ENCODE results near the gene CRCP.

CRCP gene

DNA sequence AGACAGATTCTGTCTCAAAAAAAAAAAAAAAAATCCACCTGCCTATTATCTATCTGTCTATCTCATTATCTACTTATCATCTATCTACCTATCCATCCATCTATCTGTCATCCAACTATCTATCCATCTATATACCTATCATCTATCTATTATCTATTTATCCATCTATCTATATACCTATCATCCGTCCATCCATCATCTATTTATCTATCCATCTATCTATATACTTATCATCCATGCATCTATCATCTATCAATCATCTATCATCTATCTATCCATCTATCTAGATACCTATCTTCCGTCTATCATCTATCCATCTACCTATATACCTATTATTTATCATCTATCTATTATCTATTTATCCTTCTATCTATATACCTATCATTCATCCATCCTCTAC is 74.0 kb downstream of the CRCP start:
- no peaks in the 10 kb centered on the region for H3K27me3 ChIP-seq (ENCODE audit: control insufficient read depth, insufficient read depth, low read length)
- 96% methylated on average over 2 of the region's 2 CpGs for WGBS (ENCODE audit: insufficient coverage, insufficient read length)
- no peaks in the 10 kb centered on the region for H3K9me3 ChIP-seq (ENCODE audit: control insufficient read depth, insufficient read depth, low read length)
- H3K36me3 ChIP-seq (ENCODE audit: control insufficient read depth, insufficient read depth, low read length): no peaks in the 10 kb centered on the region
- no peaks in the 10 kb centered on the region for H3K4me1 ChIP-seq (ENCODE audit: control insufficient read depth, insufficient read depth, low read length)
- H3K4me3 ChIP-seq (ENCODE audit: low read length): no peak overlapping the region
- no peak overlapping the region for H3K27ac ChIP-seq (ENCODE audit: low read length)
- DNase-seq (ENCODE audit: low read depth, low spot score): no peak

DNA sequence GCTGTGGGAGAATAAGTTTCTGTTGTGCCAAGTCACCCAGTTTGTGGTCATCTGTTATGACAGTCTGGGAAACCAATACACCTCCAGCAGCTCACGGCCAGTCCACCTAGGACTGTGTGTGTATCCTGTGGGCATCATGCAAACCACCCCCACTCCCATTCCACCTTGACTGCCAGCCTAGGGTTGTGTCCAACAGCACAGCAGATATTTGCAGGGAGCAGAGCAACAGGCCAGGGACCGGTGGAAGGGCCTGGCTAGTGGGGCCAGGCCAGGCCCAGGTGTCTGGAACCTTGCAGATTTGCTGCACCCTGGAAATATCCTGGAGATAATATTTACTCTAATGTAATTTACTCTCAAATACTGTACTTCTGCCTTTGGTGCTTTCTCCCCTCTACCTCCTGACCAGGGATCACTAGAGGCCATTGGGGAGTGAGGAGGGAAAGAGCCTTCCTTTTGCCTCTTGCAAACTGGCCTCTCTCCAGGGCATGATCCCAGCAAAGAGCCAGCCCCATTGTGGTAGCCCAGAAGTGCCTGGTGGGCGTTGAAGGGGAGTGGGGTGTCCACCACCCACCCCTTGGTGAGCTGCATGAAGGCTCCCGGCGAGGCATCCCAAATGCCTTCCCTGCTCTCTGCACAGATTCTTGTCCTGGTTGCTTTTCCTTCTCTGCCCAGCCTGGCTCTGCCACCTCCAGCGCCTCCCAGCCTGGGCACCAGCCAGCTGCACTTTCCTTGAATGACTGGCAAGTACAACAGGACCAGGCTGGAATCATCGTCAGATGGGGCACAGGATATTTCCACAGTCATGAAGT is 75.3 kb downstream of the CRCP start:
- Histone ChIP-seq H3K4me3 (ENCODE audit: low read length) (no peak overlapping the region), H3K36me3 (ENCODE audit: control insufficient read depth, insufficient read depth, low read length) (no peaks in the 10 kb centered on the region), H3K9me3 (ENCODE audit: control insufficient read depth, insufficient read depth, low read length) (no peaks in the 10 kb centered on the region), H3K27me3 (ENCODE audit: control insufficient read depth, insufficient read depth, low read length) (no peaks in the 10 kb centered on the region), H3K27ac (ENCODE audit: low read length) (no peak overlapping the region), H3K4me1 (ENCODE audit: control insufficient read depth, insufficient read depth, low read length) (no peaks in the 10 kb centered on the region)
- DNase-seq (ENCODE audit: low read depth, low spot score): no peak
- no CpG with 5 or more reads among the region's 7 CpGs for WGBS (ENCODE audit: insufficient coverage, insufficient read length)

DNA sequence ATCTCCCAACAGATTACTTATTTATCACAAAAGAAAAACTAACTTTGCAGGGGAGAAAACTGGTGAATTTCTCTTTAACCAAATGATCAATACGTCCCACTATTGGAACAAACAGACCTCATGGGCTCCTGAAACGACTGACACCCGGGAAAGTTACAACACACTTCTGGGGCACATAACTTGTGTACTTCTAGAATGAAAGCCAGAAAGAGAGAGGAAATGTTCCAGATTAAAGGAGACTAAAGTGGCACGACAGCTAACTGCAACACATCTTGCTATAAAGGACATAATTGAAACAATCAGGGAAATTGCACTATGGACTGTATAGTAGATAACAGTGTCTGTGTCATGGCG is 75.8 kb downstream of the CRCP start:
- H3K36me3 ChIP-seq (ENCODE audit: control insufficient read depth, insufficient read depth, low read length): no peaks in the 10 kb centered on the region
- H3K4me3 ChIP-seq (ENCODE audit: low read length): no peak overlapping the region
- no peak for DNase-seq (ENCODE audit: low read depth, low spot score)
- WGBS (ENCODE audit: insufficient coverage, insufficient read length): no CpG with 5 or more reads among the region's 5 CpGs
- no peaks in the 10 kb centered on the region for H3K9me3 ChIP-seq (ENCODE audit: control insufficient read depth, insufficient read depth, low read length)
- no peak overlapping the region for H3K27ac ChIP-seq (ENCODE audit: low read length)
- no peaks in the 10 kb centered on the region for H3K27me3 ChIP-seq (ENCODE audit: control insufficient read depth, insufficient read depth, low read length)
- H3K4me1 ChIP-seq (ENCODE audit: control insufficient read depth, insufficient read depth, low read length): no peaks in the 10 kb centered on the region

DNA sequence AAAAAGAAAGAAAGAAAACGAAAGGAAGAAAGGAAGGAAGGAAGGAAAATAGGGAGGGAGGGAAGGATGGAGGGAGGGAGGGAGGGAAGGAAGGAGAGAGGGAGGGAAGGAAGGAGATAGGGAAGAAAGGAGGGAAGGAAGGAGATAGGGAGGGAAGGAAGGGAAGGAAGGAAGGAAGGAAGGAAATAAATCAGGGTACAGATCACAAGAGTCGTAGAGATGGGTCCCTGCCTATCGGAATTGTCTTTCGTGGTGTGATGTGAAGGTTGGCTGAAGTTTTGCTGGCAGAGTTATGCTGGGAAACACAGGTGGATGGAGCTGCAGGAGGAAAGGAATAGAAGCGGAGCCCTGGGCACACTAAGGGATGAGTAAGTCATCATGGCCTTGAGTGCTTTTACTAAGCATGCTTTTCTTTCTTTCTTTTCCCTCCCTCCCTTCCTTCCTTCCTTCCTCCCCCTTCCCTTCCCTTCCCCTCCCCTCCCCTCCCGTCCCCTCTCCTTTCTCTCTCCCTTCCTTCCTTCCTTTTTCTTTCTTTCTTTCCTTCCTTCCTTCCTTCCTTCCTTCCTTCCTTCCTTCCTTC is 78.6 kb downstream of the CRCP start:
- 100% methylated on average over 1 of the region's 6 CpGs for WGBS (ENCODE audit: insufficient coverage, insufficient read length)
- Histone ChIP-seq H3K9me3 (ENCODE audit: control insufficient read depth, insufficient read depth, low read length) (no peaks in the 10 kb centered on the region), H3K4me3 (ENCODE audit: low read length) (no peak overlapping the region), H3K36me3 (ENCODE audit: control insufficient read depth, insufficient read depth, low read length) (no peaks in the 10 kb centered on the region), H3K4me1 (ENCODE audit: control insufficient read depth, insufficient read depth, low read length) (no peaks in the 10 kb centered on the region), H3K27me3 (ENCODE audit: control insufficient read depth, insufficient read depth, low read length) (no peaks in the 10 kb centered on the region), H3K27ac (ENCODE audit: low read length) (no peak overlapping the region)
- DNase-seq (ENCODE audit: low read depth, low spot score): no peak

DNA sequence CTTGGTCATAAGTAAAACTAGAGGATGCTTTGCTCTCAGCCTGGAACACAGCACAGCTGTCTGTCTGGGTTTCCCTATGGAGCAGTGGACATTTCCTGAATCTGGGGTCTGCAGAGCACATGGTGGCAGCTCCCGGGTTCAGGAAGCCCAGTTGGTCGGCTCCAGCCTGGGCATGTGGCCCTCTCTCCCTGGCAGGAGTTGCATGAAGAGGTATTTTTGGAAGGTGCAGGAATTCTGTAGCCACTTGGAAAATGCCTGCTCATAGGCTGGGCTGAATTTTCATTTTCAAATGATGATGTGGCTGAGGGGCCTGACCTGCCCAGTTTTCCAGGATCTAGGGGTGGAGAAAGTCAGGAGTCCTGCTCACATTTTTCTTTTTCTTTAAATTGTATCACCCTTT is 83.8 kb downstream of the CRCP start:
- Histone ChIP-seq H3K27me3 (ENCODE audit: control insufficient read depth, insufficient read depth, low read length) (no peaks in the 10 kb centered on the region), H3K4me3 (ENCODE audit: low read length) (no peak overlapping the region), H3K4me1 (ENCODE audit: control insufficient read depth, insufficient read depth, low read length) (no peaks in the 10 kb centered on the region), H3K27ac (ENCODE audit: low read length) (no peak overlapping the region), H3K9me3 (ENCODE audit: control insufficient read depth, insufficient read depth, low read length) (no peaks in the 10 kb centered on the region), H3K36me3 (ENCODE audit: control insufficient read depth, insufficient read depth, low read length) (no peaks in the 10 kb centered on the region)
- no CpG with 5 or more reads among the region's 2 CpGs for WGBS (ENCODE audit: insufficient coverage, insufficient read length)
- DNase-seq (ENCODE audit: low read depth, low spot score): no peak

DNA sequence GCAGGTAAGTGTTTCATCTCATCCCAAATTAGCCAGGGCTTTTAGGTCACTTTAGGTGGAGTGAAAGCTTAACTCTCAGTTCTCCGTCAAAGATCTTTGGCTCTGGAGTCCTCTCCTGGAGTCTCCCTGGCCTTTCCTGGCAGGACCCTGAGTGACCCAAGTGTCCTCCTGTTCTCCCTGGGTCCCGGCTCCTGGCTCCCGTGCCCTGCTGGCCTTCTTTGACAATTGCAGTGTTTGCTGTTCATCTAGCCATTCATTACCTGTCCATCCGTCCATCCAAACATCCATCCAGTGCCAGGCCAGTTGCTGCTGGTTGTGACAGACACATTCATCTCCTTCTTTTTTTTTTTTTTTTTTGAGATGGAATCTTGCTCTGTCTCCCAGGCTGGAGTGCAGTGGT is 84.3 kb downstream of the CRCP start:
- H3K4me1 ChIP-seq (ENCODE audit: control insufficient read depth, insufficient read depth, low read length): no peaks in the 10 kb centered on the region
- no peak overlapping the region for H3K4me3 ChIP-seq (ENCODE audit: low read length)
- DNase-seq (ENCODE audit: low read depth, low spot score): no peak
- no peaks in the 10 kb centered on the region for H3K36me3 ChIP-seq (ENCODE audit: control insufficient read depth, insufficient read depth, low read length)
- no peaks in the 10 kb centered on the region for H3K9me3 ChIP-seq (ENCODE audit: control insufficient read depth, insufficient read depth, low read length)
- no peaks in the 10 kb centered on the region for H3K27me3 ChIP-seq (ENCODE audit: control insufficient read depth, insufficient read depth, low read length)
- no CpG with 5 or more reads among the region's 4 CpGs for WGBS (ENCODE audit: insufficient coverage, insufficient read length)
- no peak overlapping the region for H3K27ac ChIP-seq (ENCODE audit: low read length)

DNA sequence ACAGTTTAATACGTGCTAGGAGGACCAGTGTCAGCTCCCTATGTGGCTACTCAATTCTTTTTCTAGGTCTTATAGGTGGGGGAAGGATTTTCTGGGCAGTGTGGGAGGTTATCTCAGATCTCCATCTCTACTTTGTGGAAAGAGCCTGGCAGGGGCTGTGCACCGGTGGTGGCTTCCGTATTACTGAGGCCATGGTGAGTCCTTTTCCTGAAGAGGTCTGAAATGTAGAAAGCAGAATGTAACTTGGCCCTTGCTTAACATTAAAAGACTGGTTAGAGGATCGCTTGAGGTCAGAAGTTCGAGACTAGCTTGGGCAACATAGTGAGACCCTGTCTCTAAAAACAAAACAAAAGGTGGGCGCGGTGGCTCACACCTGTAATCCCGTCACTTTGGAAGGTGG is 87.8 kb downstream of the CRCP start:
- WGBS (ENCODE audit: insufficient coverage, insufficient read length): no CpG with 5 or more reads among the region's 8 CpGs
- Histone ChIP-seq H3K4me1 (ENCODE audit: control insufficient read depth, insufficient read depth, low read length) (no peaks in the 10 kb centered on the region), H3K4me3 (ENCODE audit: low read length) (no peak overlapping the region), H3K27ac (ENCODE audit: low read length) (no peak overlapping the region), H3K36me3 (ENCODE audit: control insufficient read depth, insufficient read depth, low read length) (no peaks in the 10 kb centered on the region), H3K27me3 (ENCODE audit: control insufficient read depth, insufficient read depth, low read length) (no peaks in the 10 kb centered on the region), H3K9me3 (ENCODE audit: control insufficient read depth, insufficient read depth, low read length) (no peaks in the 10 kb centered on the region)
- DNase-seq (ENCODE audit: low read depth, low spot score): no peak

Measured in iPS DF 6.9 (cell line).